Trophoblast cell (in vitro differentiated cells and primary cell): ENCODE data around the gene RBM20.

Source experiments
- DNase-seq, 2 donors: peaks; one replicate each; pipeline ENCODE4 v3.0.0-alpha.2; 2016
- H2AFZ ChIP-seq: 2 replicates; pipeline ENCODE4 v1.6.1; 2013; ENCODE audit warnings: low read length, moderate library complexity, mild to moderate bottlenecking; ENCODE audit not compliant: insufficient read depth, poor library complexity
- H2AK5ac ChIP-seq: 2 replicates; pipeline ENCODE4 v1.6.1; 2013; ENCODE audit warnings: mild to moderate bottlenecking, low read length
- H2BK120ac ChIP-seq: 2 replicates; pipeline ENCODE4 v1.6.1; 2013; ENCODE audit warnings: low read length, mild to moderate bottlenecking, moderate library complexity; ENCODE audit not compliant: insufficient read depth, poor library complexity
- H2BK12ac ChIP-seq: 2 replicates; pipeline ENCODE4 v1.6.1; 2013; ENCODE audit warnings: mild to moderate bottlenecking, low read length, moderate library complexity
- H2BK5ac ChIP-seq: 2 replicates; pipeline ENCODE4 v1.6.1; 2013; ENCODE audit warnings: low read length, low read depth, moderate library complexity, mild to moderate bottlenecking; ENCODE audit not compliant: poor library complexity
- H3K14ac ChIP-seq: 2 replicates; pipeline ENCODE4 v1.6.1; 2013; ENCODE audit warnings: mild to moderate bottlenecking, low read length
- H3K18ac ChIP-seq: 2 replicates; pipeline ENCODE4 v1.6.1; 2013; ENCODE audit warnings: mild to moderate bottlenecking, low read length
- H3K23ac ChIP-seq: 2 replicates; pipeline ENCODE4 v1.6.1; 2013; ENCODE audit warnings: low read length
- H3K27ac ChIP-seq: 2 replicates; pipeline ENCODE4 v1.5.1; 2013; ENCODE audit warnings: low read depth, mild to moderate bottlenecking, inconsistent platforms, low read length, moderate library complexity
- H3K27me3 ChIP-seq: 2 replicates; pipeline ENCODE4 v1.6.1; 2013; ENCODE audit warnings: inconsistent platforms, mild to moderate bottlenecking, low read length, moderate library complexity; ENCODE audit not compliant: insufficient read depth
- H3K36me3 ChIP-seq, 2 experiments: 1 replicate in 1 of 2; 2 replicates in 1 of 2; pipeline ENCODE4 v1.6.1; 2013; ENCODE audit warnings: low read length in 2 of 2, mild to moderate bottlenecking in 2 of 2, moderate library complexity in 1 of 2; ENCODE audit not compliant: insufficient read depth in 2 of 2, control insufficient read depth in 1 of 2
- H3K4ac ChIP-seq: 2 replicates; pipeline ENCODE4 v1.6.1; 2013; ENCODE audit warnings: low read depth, mild to moderate bottlenecking, low read length, moderate library complexity
- H3K4me1 ChIP-seq, 2 experiments: 1 replicate in 1 of 2; 2 replicates in 1 of 2; pipeline ENCODE4 v1.6.1; 2013; ENCODE audit warnings: low read length in 2 of 2, mild to moderate bottlenecking in 2 of 2, moderate library complexity in 1 of 2; ENCODE audit not compliant: insufficient read depth in 2 of 2, control insufficient read depth in 1 of 2
- H3K4me2 ChIP-seq: 2 replicates; pipeline ENCODE4 v1.6.1; 2013; ENCODE audit warnings: inconsistent platforms, mild to moderate bottlenecking, low read length, moderate library complexity
- H3K4me3 ChIP-seq: 2 replicates; pipeline ENCODE4 v1.5.1; 2013; ENCODE audit warnings: mild to moderate bottlenecking, low read depth, low read length, inconsistent platforms
- H3K79me1 ChIP-seq: one replicate; pipeline ENCODE4 v1.6.1; 2013; ENCODE audit warnings: low read length
- H3K79me2 ChIP-seq: 2 replicates; pipeline ENCODE4 v1.6.1; 2013; ENCODE audit warnings: low read length, mild to moderate bottlenecking; ENCODE audit not compliant: control insufficient read depth, insufficient read depth, poor library complexity
- H3K9ac ChIP-seq: 2 replicates; pipeline ENCODE4 v1.6.1; 2013; ENCODE audit warnings: mild to moderate bottlenecking, low read length
- H3K9me3 ChIP-seq: 2 replicates; pipeline ENCODE4 v1.6.1; 2013; ENCODE audit warnings: low read depth, mild to moderate bottlenecking, control low read depth, inconsistent platforms, low read length; ENCODE audit not compliant: insufficient read depth
- H4K12ac ChIP-seq: 2 replicates; pipeline ENCODE4 v1.6.1; 2013; ENCODE audit warnings: low read depth, mild to moderate bottlenecking, low read length, moderate library complexity
- H4K8ac ChIP-seq: 2 replicates; pipeline ENCODE4 v1.6.1; 2013; ENCODE audit warnings: low read depth, mild to moderate bottlenecking, low read length, moderate library complexity
- H4K91ac ChIP-seq: one replicate; pipeline ENCODE4 v1.6.1; 2013; ENCODE audit warnings: low read depth, mild to moderate bottlenecking, low read length, moderate library complexity
- WGBS: extraction: QIAGEN DNeasy Blood & Tissue Kit; methylation state at CpG from one replicate; pipeline ENCODE4 v1.1.7; 2013; ENCODE audit warnings: missing lambda C conversion rate; ENCODE audit not compliant: insufficient read length, insufficient coverage; ENCODE audit errors: extremely low coverage; 5-methylcytosine and 5-hydroxymethylcytosine counted together

RBM20 gene

GRCh38 chr10:110784198-110784597 lies 140.1 kb downstream of the RBM20 start:
- H4K91ac ChIP-seq, result no peak overlapping the region
- H3K9ac ChIP-seq, result no peak overlapping the region
- H2AFZ ChIP-seq, result no peak overlapping the region
- H4K8ac ChIP-seq, result no peak overlapping the region
- no peaks in the 10 kb centered on the region for H3K36me3 ChIP-seq
- no peaks in the 10 kb centered on the region for H3K9me3 ChIP-seq
- no peak overlapping the region for H2AK5ac ChIP-seq
- H3K27ac ChIP-seq, result no peak overlapping the region
- no peak overlapping the region for H3K4me3 ChIP-seq
- no peak overlapping the region for H3K18ac ChIP-seq
- H3K4me1 ChIP-seq, result peaks cover 12 to 19% of the 10 kb centered on the region in 2 experiments
- H2BK12ac ChIP-seq, result no peak overlapping the region
- H3K4me2 ChIP-seq, result no peak overlapping the region
- H3K79me1 ChIP-seq, result peaks cover 13% of the 10 kb centered on the region
- H3K23ac ChIP-seq, result no peak overlapping the region
- H4K12ac ChIP-seq, result no peak overlapping the region
- H3K27me3 ChIP-seq, result no peaks in the 10 kb centered on the region
- no peak overlapping the region for H2BK120ac ChIP-seq
- no peak overlapping the region for H2BK5ac ChIP-seq
- no peak for DNase-seq
- no CpG with 5 or more reads among the region's 6 CpGs for WGBS
- H3K79me2 ChIP-seq, result peaks cover 1% of the 10 kb centered on the region
- no peak overlapping the region for H3K14ac ChIP-seq
- no peak overlapping the region for H3K4ac ChIP-seq

- no peak overlapping the region for H4K12ac ChIP-seq
- no peak overlapping the region for H3K4me3 ChIP-seq
- H2BK120ac ChIP-seq, result peak overlapping the region; percentile 40
- H2AK5ac ChIP-seq, result no peak overlapping the region
- H4K91ac ChIP-seq, result no peak overlapping the region
- H3K9me3 ChIP-seq, result no peaks in the 10 kb centered on the region
- no peaks in the 10 kb centered on the region for H3K27me3 ChIP-seq
- H2BK5ac ChIP-seq, result no peak overlapping the region
- H3K4me1 ChIP-seq, result peaks cover 21 to 27% of the 10 kb centered on the region in 2 experiments
- H3K4me2 ChIP-seq, result no peak overlapping the region
- WGBS, result no CpG with 5 or more reads among the region's 8 CpGs
- no peak overlapping the region for H4K8ac ChIP-seq
- no peak overlapping the region for H3K27ac ChIP-seq
- no peak overlapping the region for H3K4ac ChIP-seq
- no peak for DNase-seq
- peak overlapping the region; percentile 12 for H3K18ac ChIP-seq
- no peak overlapping the region for H3K9ac ChIP-seq
- H3K79me2 ChIP-seq, result peaks cover 1% of the 10 kb centered on the region
- no peak overlapping the region for H3K23ac ChIP-seq
- H2BK12ac ChIP-seq, result peak overlapping the region; percentile 5
- H3K36me3 ChIP-seq, result no peaks in the 10 kb centered on the region
- no peak overlapping the region for H3K14ac ChIP-seq
- H3K79me1 ChIP-seq, result peaks cover 21% of the 10 kb centered on the region
- no peak overlapping the region for H2AFZ ChIP-seq
These were observed 142.0 kb downstream of the RBM20 start for GRCh38 chr10:110786172-110786571.

- peak overlapping the region; percentile 64 for H2BK12ac ChIP-seq
- H4K91ac ChIP-seq, result peak overlapping the region; percentile 92
- peak overlapping the region; percentile 47 for H3K4me2 ChIP-seq
- no peak for DNase-seq
- H3K79me1 ChIP-seq, result peaks cover 25% of the 10 kb centered on the region
- H3K4ac ChIP-seq, result no peak overlapping the region
- H3K79me2 ChIP-seq, result peaks cover 1% of the 10 kb centered on the region
- no CpG with 5 or more reads among the region's 8 CpGs for WGBS
- no peak overlapping the region for H3K23ac ChIP-seq
- H3K27ac ChIP-seq, result peak overlapping the region; percentile 83
- H3K14ac ChIP-seq, result no peak overlapping the region
- no peak overlapping the region for H4K12ac ChIP-seq
- H3K9ac ChIP-seq, result no peak overlapping the region
- H3K27me3 ChIP-seq, result no peaks in the 10 kb centered on the region
- H2AFZ ChIP-seq, result no peak overlapping the region
- H3K9me3 ChIP-seq, result no peaks in the 10 kb centered on the region
- peak overlapping the region; percentile 73 for H2BK5ac ChIP-seq
- peaks cover 24 to 37% of the 10 kb centered on the region in 2 experiments for H3K4me1 ChIP-seq
- no peak overlapping the region for H4K8ac ChIP-seq
- no peak overlapping the region for H2BK120ac ChIP-seq
- no peaks in the 10 kb centered on the region for H3K36me3 ChIP-seq
- no peak overlapping the region for H3K18ac ChIP-seq
- no peak overlapping the region for H3K4me3 ChIP-seq
- no peak overlapping the region for H2AK5ac ChIP-seq
These were observed 144.7 kb downstream of the RBM20 start for GRCh38 chr10:110788620-110789385.

- no peak overlapping the region for H3K4me2 ChIP-seq
- H2BK5ac ChIP-seq, result peak overlapping the region; percentile 8
- H2AFZ ChIP-seq, result peak overlapping the region; percentile 72
- H4K91ac ChIP-seq, result peak overlapping the region; percentile 72
- no peak overlapping the region for H3K4me3 ChIP-seq
- H4K12ac ChIP-seq, result no peak overlapping the region
- no peaks in the 10 kb centered on the region for H3K9me3 ChIP-seq
- no CpG with 5 or more reads among the region's 10 CpGs for WGBS
- H3K27me3 ChIP-seq, result no peaks in the 10 kb centered on the region
- H2AK5ac ChIP-seq, result peak overlapping the region; percentile 16
- H3K18ac ChIP-seq, result peak overlapping the region; percentile 37
- peak overlapping the region; percentile 15 for H3K14ac ChIP-seq
- no peak overlapping the region for H3K23ac ChIP-seq
- H3K79me2 ChIP-seq, result peaks cover 1% of the 10 kb centered on the region
- H2BK12ac ChIP-seq, result peak overlapping the region; percentile 68
- DNase-seq, result no peak
- H2BK120ac ChIP-seq, result peak overlapping the region; percentile 78
- H3K9ac ChIP-seq, result no peak overlapping the region
- H3K4me1 ChIP-seq, result peaks cover 26 to 38% of the 10 kb centered on the region in 2 experiments
- peaks cover 28% of the 10 kb centered on the region for H3K79me1 ChIP-seq
- H3K36me3 ChIP-seq, result no peaks in the 10 kb centered on the region
- H3K27ac ChIP-seq, result peak overlapping the region; percentile 83
- peak overlapping the region; percentile 13 for H4K8ac ChIP-seq
- H3K4ac ChIP-seq, result peak overlapping the region; percentile 19
These were observed 145.7 kb downstream of the RBM20 start for GRCh38 chr10:110789604-110790433.
